ENCODE measurements around the gene CCDC81. TPM values are rescaled to one million over a fixed set of nuclear protein-coding genes. Genes with fewer than 3 reads are reported as not detected.
A peak's percentile ranks its signal among the peaks of the same experiment; 100 is the strongest.

The CCDC81 gene
- total RNA-seq, 1 experiment from 2014 or later: 1.1 TPM

GRCh38 chr11:86453290-86454030, 78.8 kb downstream of the CCDC81 start:
- POLR2A ChIA-PET (ENCODE audit: low non-redundant PET): interaction anchor here (0.6 kb wide), 1 partner anchor 21 kb away, joined by 3 read pairs; no protein-coding TSS in a partner anchor
- intact Hi-C loops (cut with micrococcal nuclease; ENCODE audit: unreplicated experiment): no loop called here
- Histone ChIP-seq H3K9me3 (ENCODE audit: low read depth, low read length, poor library complexity, severe bottlenecking) (no peaks in the 10 kb centered on the region), H3K4me1 (ENCODE audit: insufficient read depth, low read length, poor library complexity, severe bottlenecking) (peaks cover 8% of the 10 kb centered on the region), H3K36me3 (ENCODE audit: insufficient read depth, low read length, poor library complexity, severe bottlenecking) (no peaks in the 10 kb centered on the region), H3K27ac (ENCODE audit: low read depth, low read length, poor library complexity, severe bottlenecking) (no peak overlapping the region), H3K4me3 (ENCODE audit: low read depth, low read length, poor library complexity, severe bottlenecking) (no peak overlapping the region), H3K27me3 (replicated peaks; ENCODE audit: insufficient read depth, low read depth, low read length, poor library complexity) (no peaks in the 10 kb centered on the region)
- DNase-seq (ENCODE audit: low spot score): no peak
- TF ChIP-seq, protein P1, sequence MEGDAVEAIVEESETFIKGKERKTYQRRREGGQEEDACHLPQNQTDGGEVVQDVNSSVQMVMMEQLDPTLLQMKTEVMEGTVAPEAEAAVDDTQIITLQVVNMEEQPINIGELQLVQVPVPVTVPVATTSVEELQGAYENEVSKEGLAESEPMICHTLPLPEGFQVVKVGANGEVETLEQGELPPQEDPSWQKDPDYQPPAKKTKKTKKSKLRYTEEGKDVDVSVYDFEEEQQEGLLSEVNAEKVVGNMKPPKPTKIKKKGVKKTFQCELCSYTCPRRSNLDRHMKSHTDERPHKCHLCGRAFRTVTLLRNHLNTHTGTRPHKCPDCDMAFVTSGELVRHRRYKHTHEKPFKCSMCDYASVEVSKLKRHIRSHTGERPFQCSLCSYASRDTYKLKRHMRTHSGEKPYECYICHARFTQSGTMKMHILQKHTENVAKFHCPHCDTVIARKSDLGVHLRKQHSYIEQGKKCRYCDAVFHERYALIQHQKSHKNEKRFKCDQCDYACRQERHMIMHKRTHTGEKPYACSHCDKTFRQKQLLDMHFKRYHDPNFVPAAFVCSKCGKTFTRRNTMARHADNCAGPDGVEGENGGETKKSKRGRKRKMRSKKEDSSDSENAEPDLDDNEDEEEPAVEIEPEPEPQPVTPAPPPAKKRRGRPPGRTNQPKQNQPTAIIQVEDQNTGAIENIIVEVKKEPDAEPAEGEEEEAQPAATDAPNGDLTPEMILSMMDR (conservative IDR thresholded peaks at IDR 0.05; ENCODE audit: low read depth, low read length): peak; percentile 43
- no peak for TF ChIP-seq EZH2 (IDR thresholded peaks at IDR 0.05; ENCODE audit: borderline replicate concordance, low read depth, low read length, poor library complexity, severe bottlenecking)
- no TSS peak for BruUV-seq (replicated peaks)
- CTCF ChIA-PET: interaction anchor here (0.5 kb wide), 1 partner anchor 477 kb away, joined by 3 read pairs; no protein-coding TSS in a partner anchor

DNA sequence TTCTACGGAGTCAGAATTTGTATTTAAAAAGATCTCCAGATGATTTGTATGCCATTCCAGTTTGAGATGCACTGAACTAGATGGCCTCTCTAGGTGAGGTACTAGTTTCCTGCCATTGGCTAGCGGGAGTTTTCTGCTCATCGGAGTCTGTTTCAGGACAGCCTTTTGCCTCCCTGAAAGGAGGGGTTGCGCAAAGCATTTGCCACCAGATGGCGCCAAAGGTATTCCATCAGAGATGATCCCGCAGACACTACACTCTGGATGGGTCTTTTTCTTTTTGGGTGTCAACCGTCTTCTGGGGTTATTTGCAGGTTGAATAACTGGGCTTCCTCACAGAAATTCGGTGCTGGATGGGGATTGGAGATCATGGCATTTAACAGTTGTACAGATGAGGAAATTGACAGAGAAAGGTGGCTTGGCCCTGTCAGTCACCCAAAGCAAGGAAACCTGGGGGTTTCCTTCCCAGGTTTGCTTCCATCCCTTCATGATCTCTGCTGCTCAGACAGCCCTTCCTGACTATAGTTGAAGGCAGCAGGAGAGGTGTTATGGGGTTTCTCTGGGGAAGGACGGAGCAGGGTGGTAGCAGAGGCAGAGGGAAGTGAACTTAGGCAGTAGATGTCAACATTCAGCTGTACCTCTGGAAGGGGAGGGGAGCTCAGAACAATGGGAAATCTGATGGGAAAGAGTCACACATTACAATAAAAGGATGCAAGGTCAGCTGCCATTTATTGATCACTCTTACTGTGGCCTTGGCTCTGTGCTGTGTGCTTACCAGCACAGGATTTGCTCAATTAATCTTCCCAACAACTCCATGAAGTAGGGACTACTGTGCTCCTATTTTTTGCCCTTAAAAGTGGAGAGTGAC, 81.6 kb downstream of the CCDC81 start:
- Histone ChIP-seq H3K9me3 (ENCODE audit: low read depth, low read length, poor library complexity, severe bottlenecking) (no peaks in the 10 kb centered on the region), H3K4me1 (ENCODE audit: insufficient read depth, low read length, poor library complexity, severe bottlenecking) (peaks cover 8% of the 10 kb centered on the region), H3K27me3 (replicated peaks; ENCODE audit: insufficient read depth, low read depth, low read length, poor library complexity) (no peaks in the 10 kb centered on the region), H3K36me3 (ENCODE audit: insufficient read depth, low read length, poor library complexity, severe bottlenecking) (no peaks in the 10 kb centered on the region), H3K4me3 (ENCODE audit: low read depth, low read length, poor library complexity, severe bottlenecking) (no peak overlapping the region), H3K27ac (ENCODE audit: low read depth, low read length, poor library complexity, severe bottlenecking) (no peak overlapping the region)
- BruUV-seq (replicated peaks): no TSS peak
- peak; percentile 92 for DNase-seq (ENCODE audit: low spot score)
- ChIA-PET POLR2A (ENCODE audit: low non-redundant PET) (no interaction called here), CTCF (interaction anchor here (0.5 to 2.3 kb wide), 5 partner anchors 17 to 602 kb away, joined by 3 to 10 read pairs (median 4); no protein-coding TSS in a partner anchor)
- TF ChIP-seq, protein P1 (conservative IDR thresholded peaks at IDR 0.05; ENCODE audit: low read depth, low read length): peak; percentile 97
- TF ChIP-seq EZH2 (IDR thresholded peaks at IDR 0.05; ENCODE audit: borderline replicate concordance, low read depth, low read length, poor library complexity, severe bottlenecking): no peak
- intact Hi-C loops (cut with micrococcal nuclease; ENCODE audit: unreplicated experiment): loop anchor here (1.0 to 5.0 kb wide), 6 partner anchors 114 to 836 kb away; no protein-coding TSS in a partner anchor

- no peaks in the 10 kb centered on the region for H3K9me3 ChIP-seq (ENCODE audit: low read depth, low read length, poor library complexity, severe bottlenecking)
- DNase-seq (ENCODE audit: low spot score): no peak
- ChIA-PET POLR2A (ENCODE audit: low non-redundant PET) (no interaction called here), CTCF (interaction anchor here (1.0 to 2.3 kb wide), 2 partner anchors 150 to 412 kb away, joined by 4 to 10 read pairs; no protein-coding TSS in a partner anchor)
- no peaks in the 10 kb centered on the region for H3K27me3 ChIP-seq (replicated peaks; ENCODE audit: insufficient read depth, low read depth, low read length, poor library complexity)
- no peak overlapping the region for H3K4me3 ChIP-seq (ENCODE audit: low read depth, low read length, poor library complexity, severe bottlenecking)
- H3K4me1 ChIP-seq (ENCODE audit: insufficient read depth, low read length, poor library complexity, severe bottlenecking): peaks cover 8% of the 10 kb centered on the region
- intact Hi-C loops (cut with micrococcal nuclease; ENCODE audit: unreplicated experiment): loop anchor here (5.0 kb wide), 1 partner anchor 834 kb away; no protein-coding TSS in a partner anchor
- no peaks in the 10 kb centered on the region for H3K36me3 ChIP-seq (ENCODE audit: insufficient read depth, low read length, poor library complexity, severe bottlenecking)
- no TSS peak for BruUV-seq (replicated peaks)
- no peak for TF ChIP-seq EZH2 (IDR thresholded peaks at IDR 0.05; ENCODE audit: borderline replicate concordance, low read depth, low read length, poor library complexity, severe bottlenecking)
- TF ChIP-seq, protein P1 (conservative IDR thresholded peaks at IDR 0.05; ENCODE audit: low read depth, low read length): no peak
- no peak overlapping the region for H3K27ac ChIP-seq (ENCODE audit: low read depth, low read length, poor library complexity, severe bottlenecking)
These were observed 83.8 kb downstream of the CCDC81 start for GRCh38 chr11:86458294-86459001.
